Gastroesophageal sphincter (tissue), 4 donors: Measurements from ENCODE around the gene KCTD3. TPM values are rescaled to one million over a fixed set of nuclear protein-coding genes. Genes with fewer than 3 reads are reported as not detected.

Experiments used
- ATAC-seq: fragments of 150-250 bp; one replicate; pipeline ENCODE4 v1.9.1; 2016; ENCODE audit warnings: mild to moderate bottlenecking, moderate library complexity
- H3K27ac ChIP-seq, 4 donors: fragments of 200-600 bp; sonication (generic) in 3 of 4; 1 replicate in 3 of 4; 2 replicates in 1 of 4; pipeline ENCODE4 v1.5.1; 2016 to 2019
- H3K27me3 ChIP-seq: fragments of 200-600 bp; sonication (generic); one replicate; pipeline ENCODE4 v1.5.1; 2019
- H3K36me3 ChIP-seq, 2 donors: fragments of 200-600 bp; sonication (generic); one replicate each; pipeline ENCODE4 v1.5.1; 2019; ENCODE audit warnings: control low read depth in 1 of 2
- H3K4me1 ChIP-seq, 3 donors: fragments of 200-600 bp; sonication (generic); 1 replicate in 2 of 3; 2 replicates in 1 of 3; pipeline ENCODE4 v1.5.1; 2016 to 2019; ENCODE audit warnings: control low read depth in 2 of 3
- H3K4me3 ChIP-seq, 2 donors: fragments of 200-600 bp; sonication (generic); one replicate each; pipeline ENCODE4 v1.5.1; 2019; ENCODE audit warnings: mild to moderate bottlenecking in 1 of 2, moderate library complexity in 1 of 2
- H3K9me3 ChIP-seq, 3 donors: fragments of 200-600 bp; sonication (generic); one replicate each; pipeline ENCODE4 v1.5.1; 2017 to 2019; ENCODE audit warnings: control low read depth in 2 of 3
- CTCF ChIP-seq, 4 experiments: fragments of 200-600 bp in 2 of 4; fragments of 450-650 bp in 2 of 4; sonication (generic) in 1 of 4; IDR thresholded peaks; one replicate each; pipeline ENCODE4 v1.5.1; 2017 to 2019; ENCODE audit warnings: antibody characterized with exemption in 4 of 4, mild to moderate bottlenecking in 2 of 4, moderate library complexity in 2 of 4
- EP300 ChIP-seq: sonication (generic); formaldehyde crosslinking; IDR thresholded peaks from one replicate; pipeline ENCODE4 v1.6.1; 2017; ENCODE audit warnings: antibody characterized with exemption, mild to moderate bottlenecking
- POLR2A ChIP-seq, 2 donors: fragments of 450-650 bp; IDR thresholded peaks; one replicate each; pipeline ENCODE4 v1.6.1; 2017; ENCODE audit warnings: antibody characterized with exemption in 2 of 2, mild to moderate bottlenecking in 2 of 2, moderate library complexity in 1 of 2
- POLR2AphosphoS5 ChIP-seq: sonication (generic); formaldehyde crosslinking; IDR thresholded peaks from one replicate; pipeline ENCODE4 v1.6.1; 2017; ENCODE audit warnings: antibody characterized with exemption
- WGBS, 2 donors: methylation state at CpG; one replicate each; pipeline ENCODE4 v1.1.5; 2018; ENCODE audit warnings: low coverage in 1 of 2; 5-methylcytosine and 5-hydroxymethylcytosine counted together
- small RNA-seq, 4 donors: library from RNA; depleted of rRNA; stranded (forward); fragments of <200 nt; gene quantifications; one replicate each; pipeline ENCODE3, GENCODE V24; 2016
- total RNA-seq, 4 donors: library from RNA; depleted of rRNA; stranded (reverse); fragments of >200 nt; gene quantifications; one replicate each; pipeline ENCODE4 v1.1.0, GENCODE V29; 2016

KCTD3 gene
- total RNA-seq, 4 donors from 2014 or later = 67.9 to 77.3 (median 73.9) TPM

DNA sequence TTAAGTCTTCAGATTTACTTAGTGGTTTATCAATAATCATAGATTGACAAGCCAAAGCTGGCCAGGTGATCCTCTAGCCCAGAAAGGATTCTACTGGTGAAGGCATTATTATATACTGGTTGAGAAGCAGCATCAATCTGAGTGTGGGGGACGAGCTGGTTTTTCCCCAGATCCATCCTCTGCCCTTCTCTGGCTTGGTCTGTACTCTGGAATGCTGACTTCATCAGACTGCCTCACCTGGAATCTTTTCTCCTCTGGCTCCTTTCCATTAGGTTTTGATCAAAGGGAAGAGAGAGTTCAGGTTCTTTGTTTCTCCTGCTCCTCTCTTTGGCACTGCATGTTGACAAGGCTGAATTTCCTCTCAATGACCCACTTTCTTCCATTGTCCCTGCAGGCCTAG is 93.9 kb downstream of the KCTD3 start:
- Histone ChIP-seq H3K4me3 (no peak overlapping the region), H3K36me3 (no peaks in the 10 kb centered on the region), H3K9me3 (no peaks in the 10 kb centered on the region), H3K4me1 (no peaks in the 10 kb centered on the region), H3K27ac (no peak overlapping the region), H3K27me3 (no peaks in the 10 kb centered on the region)
- WGBS, 2 donors = 60 to 78% methylated on average over 1 of the region's 1 CpG
- TF ChIP-seq EP300 = no peak
- TF ChIP-seq POLR2A (IDR thresholded peaks at IDR 0.05) = no peak
- no peak for TF ChIP-seq POLR2AphosphoS5
- TF ChIP-seq CTCF (IDR thresholded peaks at IDR 0.05) = no peak
- ATAC-seq = no peak

- Histone ChIP-seq H3K27me3 (no peaks in the 10 kb centered on the region), H3K27ac (no peak overlapping the region), H3K4me3 (no peak overlapping the region), H3K4me1 (no peaks in the 10 kb centered on the region), H3K9me3 (no peaks in the 10 kb centered on the region), H3K36me3 (no peaks in the 10 kb centered on the region)
- WGBS, 2 donors = 20 to 66% methylated on average over 1 to 3 of the region's 4 CpGs
- TF ChIP-seq CTCF (IDR thresholded peaks at IDR 0.05) (no peak), EP300 (no peak), POLR2A (IDR thresholded peaks at IDR 0.05) (no peak), POLR2AphosphoS5 (no peak)
- ATAC-seq = no peak
These were observed 98.1 kb downstream of the KCTD3 start for GRCh38 chr1:215665215-215665614.

- TF ChIP-seq POLR2AphosphoS5 = no peak
- TF ChIP-seq POLR2A (IDR thresholded peaks at IDR 0.05) = no peak
- TF ChIP-seq EP300 = no peak
- TF ChIP-seq CTCF (IDR thresholded peaks at IDR 0.05) = no peak
These were observed 100.7 kb downstream of the KCTD3 start for GRCh38 chr1:215667761-215668160.

DNA sequence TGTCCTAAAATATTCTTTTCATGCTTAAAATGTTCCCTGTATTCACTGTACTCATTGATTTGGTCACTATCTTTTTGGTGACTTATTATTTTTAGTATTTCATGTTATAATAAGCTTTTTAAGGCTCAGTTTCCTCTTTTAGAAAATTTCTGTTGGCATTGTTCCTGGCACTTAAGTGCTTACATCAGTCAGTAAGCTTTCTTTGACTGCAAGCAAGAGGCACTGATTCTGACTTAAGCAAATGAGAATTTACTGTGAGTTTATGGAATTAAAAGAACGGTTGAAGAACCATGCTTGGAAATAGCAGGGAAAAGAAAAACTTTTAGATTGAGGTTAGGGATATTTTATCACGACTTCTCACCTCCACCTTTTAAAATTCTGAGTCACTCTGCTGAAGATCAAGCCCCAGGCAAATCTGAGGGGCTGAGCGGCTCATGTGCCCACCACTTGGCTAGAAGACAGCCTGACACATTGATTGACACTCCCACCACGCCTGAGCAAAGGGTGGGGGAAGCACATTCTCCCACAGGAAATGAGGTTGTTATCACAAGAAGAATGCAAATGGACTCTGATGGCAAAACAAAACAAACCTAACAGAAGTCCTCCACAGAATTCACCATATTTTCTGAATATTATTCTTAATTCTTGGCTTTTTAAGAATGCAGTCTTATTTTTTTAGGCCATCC is 102.8 kb downstream of the KCTD3 start:
- H3K4me1 ChIP-seq = no peaks in the 10 kb centered on the region
- no peak overlapping the region for H3K4me3 ChIP-seq
- WGBS, 2 donors = 33 to 38% methylated on average over 4 of the region's 4 CpGs
- no peak for TF ChIP-seq POLR2A (IDR thresholded peaks at IDR 0.05)
- TF ChIP-seq POLR2AphosphoS5 = no peak
- TF ChIP-seq CTCF (IDR thresholded peaks at IDR 0.05) = no peak
- TF ChIP-seq EP300 = no peak
- no peak overlapping the region for H3K27ac ChIP-seq
- ATAC-seq = no peak
- no peaks in the 10 kb centered on the region for H3K27me3 ChIP-seq
- no peaks in the 10 kb centered on the region for H3K36me3 ChIP-seq
- H3K9me3 ChIP-seq = no peaks in the 10 kb centered on the region

More at GRCh38 chr1:215667761-215668160, 100.7 kb downstream of the KCTD3 start:
- no peak for ATAC-seq
- Histone ChIP-seq H3K27me3 (no peaks in the 10 kb centered on the region), H3K9me3 (no peaks in the 10 kb centered on the region), H3K4me3 (no peak overlapping the region), H3K27ac (no peak overlapping the region), H3K4me1 (no peaks in the 10 kb centered on the region), H3K36me3 (no peaks in the 10 kb centered on the region)
- 43 to 70% methylated on average over 1 of the region's 2 CpGs for WGBS, 2 donors

Small RNAs within 50 kb of the gene (small RNA-seq; reads per million reads assigned to genes)
- 0 to 0.09 (median 0) reads per million in 4 donors for gene RF00108
